Keratinocyte (primary cell): ENCODE results near the gene TP63. TPM values are rescaled to one million over a fixed set of nuclear protein-coding genes. Genes with fewer than 3 reads are reported as not detected.
"Not testable (repeated sequence)": the region's sequence is repeated elsewhere in the genome, so short reads cannot be mapped to it uniquely, and the experiment has no call there.

Experiments
- DNase-seq: peaks from one replicate; pipeline ENCODE4 v3.0.0-alpha.2; 2011; ENCODE audit warnings: low read depth, missing footprints, low spot score
- FAIRE-seq: peaks from 2 replicates; lab custom pipeline; 2011; peaks lifted over from hg19 to GRCh38; lab: Jason Lieb, UNC
- H2AFZ ChIP-seq: 2 replicates; pipeline ENCODE4 v1.6.0; 2012; ENCODE audit warnings: low read length, control low read depth, inconsistent platforms; ENCODE audit not compliant: control insufficient read depth
- H3K27ac ChIP-seq: 2 replicates; pipeline ENCODE4 v1.5.1; 2011; ENCODE audit warnings: low read length; ENCODE audit not compliant: control insufficient read depth, insufficient read depth
- H3K27me3 ChIP-seq: 3 replicates; pipeline ENCODE4 v1.6.0; 2011; ENCODE audit warnings: low read length; ENCODE audit not compliant: control insufficient read depth, insufficient read depth; ENCODE audit errors: extremely low read depth
- H3K36me3 ChIP-seq, 2 experiments: 2 replicates in 1 of 2; 3 replicates in 1 of 2; pipeline ENCODE4 v1.5.1; 2011; ENCODE audit warnings: low read length in 2 of 2, mild to moderate bottlenecking in 1 of 2; ENCODE audit not compliant: control insufficient read depth in 2 of 2, insufficient read depth in 2 of 2; ENCODE audit errors: extremely low read depth in 1 of 2
- H3K4me1 ChIP-seq: 3 replicates; pipeline ENCODE4 v1.5.1; 2011; ENCODE audit warnings: low read length; ENCODE audit not compliant: control insufficient read depth, insufficient read depth; ENCODE audit errors: extremely low read depth
- H3K4me2 ChIP-seq: 3 replicates; pipeline ENCODE4 v1.6.0; 2011; ENCODE audit warnings: low read depth, low read length; ENCODE audit not compliant: control insufficient read depth, insufficient read depth; ENCODE audit errors: extremely low read depth
- H3K4me3 ChIP-seq, 3 experiments: fragments of 200-600 bp in 1 of 3; sonication (generic) in 1 of 3; 2 replicates in 2 of 3; 3 replicates in 1 of 3; pipeline ENCODE4 v1.5.1; 2011 to 2016; ENCODE audit warnings: low read length in 3 of 3, mild to moderate bottlenecking in 3 of 3, control low read depth in 2 of 3, inconsistent platforms in 1 of 3, low read depth in 1 of 3, mixed read lengths in 1 of 3, mixed run types in 1 of 3, moderate library complexity in 1 of 3; ENCODE audit not compliant: control insufficient read depth in 2 of 3, insufficient read depth in 2 of 3; ENCODE audit errors: extremely low read depth in 1 of 3
- H3K79me2 ChIP-seq: 2 replicates; pipeline ENCODE4 v1.6.0; 2012; ENCODE audit warnings: low read length; ENCODE audit not compliant: control insufficient read depth, insufficient read depth
- H3K9ac ChIP-seq: 3 replicates; pipeline ENCODE4 v1.6.0; 2011; ENCODE audit warnings: low read length; ENCODE audit not compliant: control insufficient read depth, insufficient read depth; ENCODE audit errors: extremely low read depth
- H3K9me1 ChIP-seq: 3 replicates; pipeline ENCODE4 v1.6.0; 2011; ENCODE audit warnings: low read length; ENCODE audit not compliant: control insufficient read depth, insufficient read depth; ENCODE audit errors: extremely low read depth
- H3K9me3 ChIP-seq: 2 replicates; pipeline ENCODE4 v1.5.1; 2012; ENCODE audit warnings: low read depth, low read length; ENCODE audit not compliant: control insufficient read depth
- H4K20me1 ChIP-seq: 3 replicates; pipeline ENCODE4 v1.6.0; 2011; ENCODE audit warnings: low read length; ENCODE audit not compliant: control insufficient read depth, insufficient read depth; ENCODE audit errors: extremely low read depth
- EZH2 ChIP-seq: IDR thresholded peaks from one replicate; pipeline ENCODE4 v1.6.1; 2012; ENCODE audit warnings: inconsistent platforms, mild to moderate bottlenecking, low read length, moderate library complexity
- dilution Hi-C: fragments of 300-500 bp; cut with MboI; formaldehyde crosslinking; loops from one replicate; pipeline ENCODE4 v1.7.0; 2020; ENCODE audit warnings: low sequenced_read_pairs; ENCODE audit not compliant: extremely low pct_ligation_motif_present
- polyA plus RNA-seq, 5 experiments: library from polyadenylated mRNA; depleted of rRNA in 3 of 5; stranded (reverse) in 3 of 5; stranded (forward) in 1 of 5; unstranded in 1 of 5; fragments of >200 nt; gene quantifications; 1 replicate in 1 of 5; 2 replicates in 3 of 5; 3 replicates in 1 of 5; pipeline versions ENCODE4 v1.2.1 to v1.2.3, GENCODE V29; 2011 to 2012; ENCODE audit warnings: missing spikeins in 2 of 5, low read depth in 1 of 5, low replicate concordance in 1 of 5
- TF ChIP-seq, protein P1 (sequence below), 3 experiments: IDR thresholded peaks in 1 of 3; conservative IDR thresholded peaks in 1 of 3; optimal IDR thresholded peaks in 1 of 3; 2 replicates in 2 of 3; 3 replicates in 1 of 3; pipeline versions ENCODE3 to v1.5.1; 2011; ENCODE audit warnings: low read length in 3 of 3, mild to moderate bottlenecking in 3 of 3, moderate library complexity in 2 of 3, control low read depth in 1 of 3, inconsistent platforms in 1 of 3; ENCODE audit not compliant: insufficient read depth in 2 of 3; ENCODE audit errors: extremely low read depth in 1 of 3

The TP63 gene
- polyA plus RNA-seq, 1 donor (not counting 4 experiments of a cell fraction or from before 2014, with no cell fraction given), result 214 TPM

DNA sequence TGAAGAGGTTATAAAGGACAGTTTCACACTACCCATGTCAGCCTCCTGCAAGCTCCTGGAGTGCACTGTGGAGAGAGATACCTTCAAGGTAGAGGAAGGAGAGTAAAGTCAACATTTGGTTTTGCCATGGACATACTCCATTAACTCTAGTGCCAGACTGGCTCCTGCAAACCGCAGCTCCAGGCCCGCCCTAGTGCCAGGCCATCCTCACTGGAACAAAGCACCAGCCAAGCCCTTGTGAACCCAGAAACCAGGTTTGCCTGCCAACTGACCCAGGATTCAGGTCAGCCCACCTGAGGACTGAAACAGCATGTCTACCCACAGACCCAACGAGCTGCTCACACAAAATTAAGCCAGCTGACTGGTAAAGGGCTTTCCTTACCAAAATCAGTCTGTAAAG is 41.0 kb upstream of the TP63 start:
- Histone ChIP-seq H3K9me3 (no peaks in the 10 kb centered on the region), H3K27me3 (no peaks in the 10 kb centered on the region), H3K4me1 (peaks cover 39% of the 10 kb centered on the region), H3K79me2 (no peaks in the 10 kb centered on the region), H3K36me3 (no peaks in the 10 kb centered on the region), H3K9ac (no peak overlapping the region), H3K4me3 (no peak overlapping the region), H4K20me1 (no peaks in the 10 kb centered on the region), H3K27ac (no peak overlapping the region), H3K4me2 (no peak overlapping the region), H3K9me1 (no peaks in the 10 kb centered on the region), H2AFZ (no peak overlapping the region)
- no peak for TF ChIP-seq EZH2
- TF ChIP-seq, protein P1, sequence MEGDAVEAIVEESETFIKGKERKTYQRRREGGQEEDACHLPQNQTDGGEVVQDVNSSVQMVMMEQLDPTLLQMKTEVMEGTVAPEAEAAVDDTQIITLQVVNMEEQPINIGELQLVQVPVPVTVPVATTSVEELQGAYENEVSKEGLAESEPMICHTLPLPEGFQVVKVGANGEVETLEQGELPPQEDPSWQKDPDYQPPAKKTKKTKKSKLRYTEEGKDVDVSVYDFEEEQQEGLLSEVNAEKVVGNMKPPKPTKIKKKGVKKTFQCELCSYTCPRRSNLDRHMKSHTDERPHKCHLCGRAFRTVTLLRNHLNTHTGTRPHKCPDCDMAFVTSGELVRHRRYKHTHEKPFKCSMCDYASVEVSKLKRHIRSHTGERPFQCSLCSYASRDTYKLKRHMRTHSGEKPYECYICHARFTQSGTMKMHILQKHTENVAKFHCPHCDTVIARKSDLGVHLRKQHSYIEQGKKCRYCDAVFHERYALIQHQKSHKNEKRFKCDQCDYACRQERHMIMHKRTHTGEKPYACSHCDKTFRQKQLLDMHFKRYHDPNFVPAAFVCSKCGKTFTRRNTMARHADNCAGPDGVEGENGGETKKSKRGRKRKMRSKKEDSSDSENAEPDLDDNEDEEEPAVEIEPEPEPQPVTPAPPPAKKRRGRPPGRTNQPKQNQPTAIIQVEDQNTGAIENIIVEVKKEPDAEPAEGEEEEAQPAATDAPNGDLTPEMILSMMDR (optimal IDR thresholded peaks at IDR 0.05 in 1 of 3, IDR thresholded peaks at IDR 0.05 in 1 of 3, conservative IDR thresholded peaks at IDR 0.05 in 1 of 3; ENCODE audit: extremely low read depth in 1 of 3, insufficient read depth in 2 of 3, low read length in 3 of 3), result no peak
- peak; percentile 55 for FAIRE-seq
- dilution Hi-C loops, result no loop called here
- no peak for DNase-seq

DNA sequence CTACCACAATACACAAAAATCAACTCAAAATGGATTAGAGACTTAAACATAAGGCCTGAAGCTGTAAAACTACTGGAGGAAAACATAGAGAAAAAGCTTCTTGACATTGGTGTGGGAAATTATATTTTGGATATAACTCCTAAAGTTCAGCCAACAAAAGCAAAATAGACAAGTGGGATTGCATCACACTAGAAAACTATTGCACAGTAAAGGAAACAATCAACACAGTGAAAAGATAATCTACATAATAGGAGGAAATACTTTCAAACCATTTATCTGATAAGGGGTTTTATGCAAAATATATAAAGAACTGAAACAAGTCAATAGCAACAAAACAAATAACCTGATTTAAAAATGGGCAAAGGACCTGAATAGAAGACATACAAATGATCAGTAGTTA is 37.6 kb upstream of the TP63 start:
- H3K4me2 ChIP-seq, result no peak overlapping the region
- no peak overlapping the region for H3K4me3 ChIP-seq
- dilution Hi-C loops, result no loop called here
- H3K27me3 ChIP-seq, result no peaks in the 10 kb centered on the region
- H3K27ac ChIP-seq, result no peak overlapping the region
- no peaks in the 10 kb centered on the region for H3K9me1 ChIP-seq
- no peaks in the 10 kb centered on the region for H3K36me3 ChIP-seq
- H3K4me1 ChIP-seq, result peaks cover 10% of the 10 kb centered on the region
- DNase-seq (no peak), FAIRE-seq (no peak)
- H4K20me1 ChIP-seq, result no peaks in the 10 kb centered on the region
- no peak overlapping the region for H2AFZ ChIP-seq
- no peaks in the 10 kb centered on the region for H3K79me2 ChIP-seq
- H3K9me3 ChIP-seq, result no peaks in the 10 kb centered on the region
- no peak overlapping the region for H3K9ac ChIP-seq
- TF ChIP-seq, protein P1 (optimal IDR thresholded peaks at IDR 0.05 in 1 of 3, IDR thresholded peaks at IDR 0.05 in 1 of 3, conservative IDR thresholded peaks at IDR 0.05 in 1 of 3; ENCODE audit: extremely low read depth in 1 of 3, insufficient read depth in 2 of 3, low read length in 3 of 3), result no peak
- no peak for TF ChIP-seq EZH2

DNA sequence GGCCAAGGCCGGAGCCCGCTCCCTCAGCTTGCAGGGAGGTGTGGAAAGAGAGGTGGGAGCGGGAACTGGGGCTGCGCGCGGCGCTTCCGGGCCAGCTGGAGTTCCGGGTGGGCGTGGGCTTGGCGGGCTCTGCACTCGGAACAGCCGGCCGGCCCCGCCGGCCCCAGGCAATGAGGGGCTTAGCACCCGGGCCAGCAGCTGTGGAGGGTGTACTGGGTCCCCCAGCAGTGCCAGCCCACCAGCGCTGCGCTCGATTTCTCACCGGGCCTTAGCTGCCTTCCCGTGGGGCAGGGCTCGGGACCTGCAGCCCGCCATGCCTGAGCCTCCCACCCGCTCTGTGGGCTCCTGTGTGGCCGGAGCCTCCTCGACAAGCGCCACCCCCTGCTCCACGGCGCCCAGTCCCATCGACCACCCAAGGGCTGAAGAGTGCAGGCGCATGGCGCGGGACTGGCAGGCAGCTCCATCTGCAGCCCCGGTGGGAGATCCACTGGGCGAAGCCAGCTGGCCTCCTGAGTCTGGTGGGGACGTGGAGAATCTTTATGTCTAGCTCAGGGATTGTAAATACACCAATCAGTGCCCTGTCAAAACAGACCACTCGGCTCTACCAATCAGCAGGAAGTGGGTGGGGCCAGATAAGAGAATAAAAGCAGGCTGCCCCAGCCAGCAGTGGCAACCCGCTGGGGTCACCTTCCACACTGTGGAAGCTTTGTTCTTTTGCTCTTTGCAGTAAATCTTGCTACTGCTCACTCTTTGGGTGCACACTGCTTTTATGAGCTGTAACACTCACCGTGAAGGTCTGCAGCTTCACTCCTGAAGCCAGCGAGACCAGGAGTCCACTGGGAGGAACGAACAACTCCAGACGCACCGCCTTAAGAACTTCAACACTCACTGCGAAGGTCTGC is 34.9 kb upstream of the TP63 start:
- FAIRE-seq, H3K4me3 ChIP-seq, H3K4me2 ChIP-seq, H3K27ac ChIP-seq, H3K9me1 ChIP-seq, H4K20me1 ChIP-seq, H3K79me2 ChIP-seq, H3K36me3 ChIP-seq, DNase-seq, H3K9me3 ChIP-seq, dilution Hi-C loops, H3K27me3 ChIP-seq, H3K9ac ChIP-seq, H3K4me1 ChIP-seq, H2AFZ ChIP-seq: not testable (repeated sequence)
